ENCODE measurements around the gene PCGF2. TPM values are rescaled to one million over a fixed set of nuclear protein-coding genes. Genes with fewer than 3 reads are reported as not detected.

PCGF2 gene
- total RNA-seq, 1 donor from 2014 or later: 1.1 TPM

DNA sequence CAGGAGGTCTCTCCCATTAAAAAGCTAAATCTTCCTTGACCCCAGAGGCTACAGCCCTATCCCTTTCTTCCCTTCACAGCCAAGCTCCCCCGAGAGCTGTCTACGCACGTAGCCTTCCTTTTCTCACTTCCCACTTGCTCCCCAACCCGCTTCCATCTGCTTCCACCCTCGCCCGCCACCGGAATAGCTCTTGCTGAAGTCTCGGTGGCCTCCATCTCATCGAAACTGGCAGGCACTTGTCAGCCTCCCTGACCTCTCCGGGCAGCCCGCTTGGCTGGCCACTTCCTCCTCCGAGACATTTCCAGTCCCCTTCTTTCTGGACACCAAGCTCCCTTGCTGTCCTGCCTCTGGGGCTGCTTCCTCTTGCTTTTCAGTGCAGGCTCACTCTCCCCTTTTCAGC, 62.6 kb downstream of the PCGF2 start:
- H3K27me3 ChIP-seq (ENCODE audit: control insufficient read depth, insufficient read depth, low read length): peaks cover 1% of the 10 kb centered on the region
- no peaks in the 10 kb centered on the region for H3K36me3 ChIP-seq (ENCODE audit: control insufficient read depth, insufficient read depth, low read length)
- H3K4me3 ChIP-seq (ENCODE audit: low read depth, low read length): no peak overlapping the region
- DNase-seq (ENCODE audit: low read depth): no peak
- TF ChIP-seq, protein P1, sequence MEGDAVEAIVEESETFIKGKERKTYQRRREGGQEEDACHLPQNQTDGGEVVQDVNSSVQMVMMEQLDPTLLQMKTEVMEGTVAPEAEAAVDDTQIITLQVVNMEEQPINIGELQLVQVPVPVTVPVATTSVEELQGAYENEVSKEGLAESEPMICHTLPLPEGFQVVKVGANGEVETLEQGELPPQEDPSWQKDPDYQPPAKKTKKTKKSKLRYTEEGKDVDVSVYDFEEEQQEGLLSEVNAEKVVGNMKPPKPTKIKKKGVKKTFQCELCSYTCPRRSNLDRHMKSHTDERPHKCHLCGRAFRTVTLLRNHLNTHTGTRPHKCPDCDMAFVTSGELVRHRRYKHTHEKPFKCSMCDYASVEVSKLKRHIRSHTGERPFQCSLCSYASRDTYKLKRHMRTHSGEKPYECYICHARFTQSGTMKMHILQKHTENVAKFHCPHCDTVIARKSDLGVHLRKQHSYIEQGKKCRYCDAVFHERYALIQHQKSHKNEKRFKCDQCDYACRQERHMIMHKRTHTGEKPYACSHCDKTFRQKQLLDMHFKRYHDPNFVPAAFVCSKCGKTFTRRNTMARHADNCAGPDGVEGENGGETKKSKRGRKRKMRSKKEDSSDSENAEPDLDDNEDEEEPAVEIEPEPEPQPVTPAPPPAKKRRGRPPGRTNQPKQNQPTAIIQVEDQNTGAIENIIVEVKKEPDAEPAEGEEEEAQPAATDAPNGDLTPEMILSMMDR (IDR thresholded peaks at IDR 0.05; ENCODE audit: insufficient read depth, low read length, severe bottlenecking): no peak
- FAIRE-seq: no peak

Other genes with a start within 250 kb of the PCGF2 start
- gene SRCIN1, start 142.4 kb downstream of the PCGF2 start, total RNA-seq: under 0.01 and 0.64 TPM in 2 replicates
- 2.4 and 4.2 TPM in 2 replicates for gene EPOP, start 73.4 kb downstream of the PCGF2 start, total RNA-seq
- gene MLLT6, start 43.1 kb downstream of the PCGF2 start, total RNA-seq: 10.8 and 14.2 TPM in 2 replicates
- 2.9 and 4.4 TPM in 2 replicates for gene CISD3, start 18.0 kb downstream of the PCGF2 start, total RNA-seq
- 273 and 288 TPM in 2 replicates for gene PSMB3, start 4.4 kb upstream of the PCGF2 start, total RNA-seq
- 15.5 and 21.9 TPM in 2 replicates for gene PIP4K2B, start 51.2 kb upstream of the PCGF2 start, total RNA-seq
- gene CWC25, start 77.0 kb upstream of the PCGF2 start, total RNA-seq: 11.6 and 14.3 TPM in 2 replicates
- gene RPL23, start 105.4 kb upstream of the PCGF2 start, total RNA-seq: 1,912 and 3,303 TPM in 2 replicates
- 18.6 and 21.9 TPM in 2 replicates for gene LASP1, start 121.7 kb upstream of the PCGF2 start, total RNA-seq
- gene FBXO47, start 219.1 kb upstream of the PCGF2 start, total RNA-seq: under 0.01 TPM in 1 of 2 replicates, not detected in the other

Measured in bronchial epithelial cell (primary cell).